HG03439 (cell line): ENCODE data around the gene FBXL22.

Experiments
- ATAC-seq: cut with Tn5 transposase; IDR thresholded peaks from one replicate; pipeline ENCODE4 v1.9.1; 2021; ENCODE audit warnings: mild to moderate bottlenecking, moderate library complexity; ENCODE audit not compliant: unreplicated experiment

Gene FBXL22

GRCh38 chr15:63597038-63597790 is at the start of gene FBXL22:
Gene FBXL22, plus strand, starts transcription at chr15:63597387. Its CDS starts 6 bp downstream, at chr15:63597393.
- no peak for ATAC-seq

GRCh38 chr15:63551400-63551799 is 45.8 kb upstream of the FBXL22 start:
- ATAC-seq: no peak

- ATAC-seq: no peak
Observed at GRCh38 chr15:63553388-63553791, 43.8 kb upstream of the FBXL22 start.

GRCh38 chr15:63554337-63554927 is 42.8 kb upstream of the FBXL22 start:
- no peak for ATAC-seq

- no peak for ATAC-seq
Observed at GRCh38 chr15:63555507-63555906, 41.7 kb upstream of the FBXL22 start.

GRCh38 chr15:63556246-63556645 is 40.9 kb upstream of the FBXL22 start:
- ATAC-seq: no peak

- ATAC-seq: no peak
Observed at GRCh38 chr15:63556736-63557135, 40.5 kb upstream of the FBXL22 start.

- no peak for ATAC-seq
Observed at GRCh38 chr15:63559753-63560152, 37.4 kb upstream of the FBXL22 start.

- ATAC-seq: peak; percentile 51
Observed at GRCh38 chr15:63560741-63561448, 36.3 kb upstream of the FBXL22 start.

- ATAC-seq: no peak
Observed at GRCh38 chr15:63564093-63564492, 33.1 kb upstream of the FBXL22 start.

GRCh38 chr15:63565536-63566186 is 31.5 kb upstream of the FBXL22 start:
- no peak for ATAC-seq

- ATAC-seq: no peak
Observed at GRCh38 chr15:63572749-63573464, 24.3 kb upstream of the FBXL22 start.

GRCh38 chr15:63573533-63573932 is 23.7 kb upstream of the FBXL22 start:
- no peak for ATAC-seq

GRCh38 chr15:63575312-63575711 is 21.9 kb upstream of the FBXL22 start:
- no peak for ATAC-seq

- ATAC-seq: no peak
Observed at GRCh38 chr15:63576441-63576840, 20.7 kb upstream of the FBXL22 start.

GRCh38 chr15:63582179-63582578 is 15.0 kb upstream of the FBXL22 start:
- no peak for ATAC-seq

- ATAC-seq: no peak
Observed at GRCh38 chr15:63582718-63583426, 14.3 kb upstream of the FBXL22 start.

- ATAC-seq: no peak
Observed at GRCh38 chr15:63586790-63587189, 10.4 kb upstream of the FBXL22 start.

- no peak for ATAC-seq
Observed at GRCh38 chr15:63587527-63587926, 9.7 kb upstream of the FBXL22 start.

GRCh38 chr15:63588826-63589225 is 8.4 kb upstream of the FBXL22 start:
- no peak for ATAC-seq
